HL-60 (cell line): ENCODE data around the gene HRG.

Experiments used
- DNase-seq, 2 experiments: peaks; one replicate each; pipeline ENCODE4 v3.0.0-alpha.2; 2010 to 2020; ENCODE audit warnings: low read depth in 1 of 2, low spot score in 1 of 2
- H3K27ac ChIP-seq: fragments of 250-450 bp; sonication (Bioruptor Pico); replicated peaks from 2 replicates; pipeline ENCODE4 v1.5.1; 2020; ENCODE audit warnings: mild to moderate bottlenecking, moderate library complexity
- H3K27me3 ChIP-seq: fragments of 250-450 bp; sonication (Bioruptor Pico); 2 replicates; pipeline ENCODE4 v1.5.1; 2021; ENCODE audit warnings: mild to moderate bottlenecking, moderate library complexity; ENCODE audit not compliant: insufficient read depth, poor library complexity, severe bottlenecking
- H3K4me3 ChIP-seq: replicated peaks from 2 replicates; pipeline ENCODE4 v1.5.1; 2011; ENCODE audit warnings: mild to moderate bottlenecking, control low read depth, low read length; ENCODE audit not compliant: insufficient read depth
- GABPA ChIP-seq: IDR thresholded peaks from 2 replicates; pipeline ENCODE4 v1.6.1; 2012; ENCODE audit warnings: low read depth
- POLR2AphosphoS5 ChIP-seq: IDR thresholded peaks from 2 replicates; pipeline ENCODE4 v1.6.1; 2012; ENCODE audit warnings: low read depth
- REST ChIP-seq: IDR thresholded peaks from 2 replicates; pipeline ENCODE4 v1.6.1; 2012; ENCODE audit warnings: low read depth; ENCODE audit not compliant: insufficient replicate concordance
- SPI1 ChIP-seq: IDR thresholded peaks from 2 replicates; pipeline ENCODE4 v1.6.1; 2012; ENCODE audit warnings: low read depth, mild to moderate bottlenecking, borderline replicate concordance
- TF ChIP-seq, protein P1 (sequence below): IDR thresholded peaks from one replicate; pipeline ENCODE4 v1.5.1; 2011; ENCODE audit warnings: low read length, control low read depth, inconsistent platforms; ENCODE audit not compliant: insufficient read depth

HRG gene

GRCh38 chr3:186625600-186626042 lies 40.2 kb upstream of the HRG start:
- DNase-seq, result no peak
- Histone ChIP-seq H3K4me3 (no peak overlapping the region), H3K27me3 (peaks cover 5% of the 10 kb centered on the region), H3K27ac (no peak overlapping the region)
- TF ChIP-seq GABPA (no peak), POLR2AphosphoS5 (no peak), REST (no peak), SPI1 (no peak)
- TF ChIP-seq, protein P1, sequence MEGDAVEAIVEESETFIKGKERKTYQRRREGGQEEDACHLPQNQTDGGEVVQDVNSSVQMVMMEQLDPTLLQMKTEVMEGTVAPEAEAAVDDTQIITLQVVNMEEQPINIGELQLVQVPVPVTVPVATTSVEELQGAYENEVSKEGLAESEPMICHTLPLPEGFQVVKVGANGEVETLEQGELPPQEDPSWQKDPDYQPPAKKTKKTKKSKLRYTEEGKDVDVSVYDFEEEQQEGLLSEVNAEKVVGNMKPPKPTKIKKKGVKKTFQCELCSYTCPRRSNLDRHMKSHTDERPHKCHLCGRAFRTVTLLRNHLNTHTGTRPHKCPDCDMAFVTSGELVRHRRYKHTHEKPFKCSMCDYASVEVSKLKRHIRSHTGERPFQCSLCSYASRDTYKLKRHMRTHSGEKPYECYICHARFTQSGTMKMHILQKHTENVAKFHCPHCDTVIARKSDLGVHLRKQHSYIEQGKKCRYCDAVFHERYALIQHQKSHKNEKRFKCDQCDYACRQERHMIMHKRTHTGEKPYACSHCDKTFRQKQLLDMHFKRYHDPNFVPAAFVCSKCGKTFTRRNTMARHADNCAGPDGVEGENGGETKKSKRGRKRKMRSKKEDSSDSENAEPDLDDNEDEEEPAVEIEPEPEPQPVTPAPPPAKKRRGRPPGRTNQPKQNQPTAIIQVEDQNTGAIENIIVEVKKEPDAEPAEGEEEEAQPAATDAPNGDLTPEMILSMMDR, result no peak

- TF ChIP-seq POLR2AphosphoS5 (no peak), SPI1 (no peak), GABPA (no peak), REST (no peak)
- TF ChIP-seq, protein P1, result no peak
- peaks cover 5% of the 10 kb centered on the region for H3K27me3 ChIP-seq
- no peak for DNase-seq
- H3K4me3 ChIP-seq, result no peak overlapping the region
- H3K27ac ChIP-seq, result no peak overlapping the region
Measured at GRCh38 chr3:186626254-186626847, 39.5 kb upstream of the HRG start.

- H3K4me3 ChIP-seq, result no peak overlapping the region
- H3K27ac ChIP-seq, result no peak overlapping the region
- DNase-seq, result no peak
- H3K27me3 ChIP-seq, result peaks cover 5% of the 10 kb centered on the region
- no peak for TF ChIP-seq POLR2AphosphoS5
- TF ChIP-seq, protein P1, result no peak
- no peak for TF ChIP-seq SPI1
Measured at GRCh38 chr3:186627852-186628414, 37.9 kb upstream of the HRG start.

GRCh38 chr3:186628756-186629155 lies 37.1 kb upstream of the HRG start:
- Histone ChIP-seq H3K27ac (no peak overlapping the region), H3K4me3 (no peak overlapping the region), H3K27me3 (peaks cover 5% of the 10 kb centered on the region)
- no peak for TF ChIP-seq REST
- DNase-seq, result no peak
